Brain pericyte (primary cell): ENCODE data around the gene TBC1D5.

ENCODE experiments used
- DNase-seq: peaks from one replicate; pipeline ENCODE4 v3.0.0-alpha.2; 2012; ENCODE audit warnings: low read depth, low spot score

Gene TBC1D5

GRCh38 chr3:17179381-17180205 lies 562.8 kb downstream of the TBC1D5 start:
- no peak for DNase-seq

DNA sequence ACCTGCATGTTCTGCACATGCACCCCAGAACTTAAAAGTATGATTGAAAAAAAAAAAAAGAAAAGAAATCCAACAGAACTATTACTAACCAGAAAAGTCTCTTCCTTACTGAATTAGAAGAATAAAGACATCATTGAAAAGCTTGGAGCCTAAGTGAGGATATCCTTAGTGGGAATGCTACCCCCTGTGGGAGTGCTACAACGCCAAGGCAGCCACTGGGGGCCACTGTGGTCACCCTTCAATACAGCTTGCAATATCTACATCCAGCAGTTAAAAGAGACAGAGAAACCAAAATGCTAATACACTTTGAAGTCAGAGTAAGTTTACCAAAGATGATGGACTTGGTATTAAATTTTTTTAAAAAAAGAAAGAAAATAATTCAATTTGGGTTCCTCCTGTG lies 565.7 kb downstream of the TBC1D5 start:
- DNase-seq, result no peak

- no peak for DNase-seq
Measured at GRCh38 chr3:17175187-17175807, 567.1 kb downstream of the TBC1D5 start.

DNA sequence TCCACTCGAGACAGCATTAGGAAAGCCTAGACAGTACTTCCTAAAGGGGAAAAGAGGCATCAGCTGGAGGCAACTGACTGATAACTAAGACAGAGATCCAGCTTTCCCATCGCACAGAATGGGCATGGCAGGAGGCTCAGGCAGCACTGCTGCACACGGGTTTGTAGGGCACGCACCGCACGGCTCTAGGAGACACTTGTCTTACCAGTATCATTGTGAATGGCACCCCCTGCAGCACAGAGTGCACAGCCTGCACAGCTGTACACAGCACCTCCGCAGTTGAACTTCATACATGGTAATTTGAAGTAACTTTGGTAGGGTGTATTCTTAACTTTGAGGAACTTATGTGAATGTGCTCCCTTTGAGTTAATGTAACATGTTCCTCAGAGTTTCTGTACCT lies 576.1 kb downstream of the TBC1D5 start:
- no peak for DNase-seq

- DNase-seq, result no peak
Measured at GRCh38 chr3:17162116-17162515, 580.3 kb downstream of the TBC1D5 start.

DNA sequence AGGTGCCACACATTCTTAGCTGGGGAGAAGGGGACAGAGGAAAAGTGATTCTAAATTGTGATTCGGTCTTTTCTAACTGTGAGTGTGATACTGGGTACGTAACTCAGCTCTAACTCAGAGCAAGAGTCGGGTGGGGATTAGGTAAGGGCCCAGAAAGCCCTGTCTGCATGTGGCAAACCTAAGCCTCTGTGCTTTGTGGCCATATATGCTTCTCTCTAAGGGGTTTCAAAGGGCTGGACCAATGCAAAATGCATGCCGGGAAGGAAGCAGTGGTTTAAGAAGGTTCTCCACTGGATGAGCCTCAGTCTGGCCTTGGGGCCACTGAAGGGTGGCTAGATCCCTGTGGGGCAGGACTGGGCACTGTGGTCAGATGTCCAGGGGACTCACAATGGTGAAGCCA lies 581.8 kb downstream of the TBC1D5 start:
- DNase-seq, result no peak

DNA sequence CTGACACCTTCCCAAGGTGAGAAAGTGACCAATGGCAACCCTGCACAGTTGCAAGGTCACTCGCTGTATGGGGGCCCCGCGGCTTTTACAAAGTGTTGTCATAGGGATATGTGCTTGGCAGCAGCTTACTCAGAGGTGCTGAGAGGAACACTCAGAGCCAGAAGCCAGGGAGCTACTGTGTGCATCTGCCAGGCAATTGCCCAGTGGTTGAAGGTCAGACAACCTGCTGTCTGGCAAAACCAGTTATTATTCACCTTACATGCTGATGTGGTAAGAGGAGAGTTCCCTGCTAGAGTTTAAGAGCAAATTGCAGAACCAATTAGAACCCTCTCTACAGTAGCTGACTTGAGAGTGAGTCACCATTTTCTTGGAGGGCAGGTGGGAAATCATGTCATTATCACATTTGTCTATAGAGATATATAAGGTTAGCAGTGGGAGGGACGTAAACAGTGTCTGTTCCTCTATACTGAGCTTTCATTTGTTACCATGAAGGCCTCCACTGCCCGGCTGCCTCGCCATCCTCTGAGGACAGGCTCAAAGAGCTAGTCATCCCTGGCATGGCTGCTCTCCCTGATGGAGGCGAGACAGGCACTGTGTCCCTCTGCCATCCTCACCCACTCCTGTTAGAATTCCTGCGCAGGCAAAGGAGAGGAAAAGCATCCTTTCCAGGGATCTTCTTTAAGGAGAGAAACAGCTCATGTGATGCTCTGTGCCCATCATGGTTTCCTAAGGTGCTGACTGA lies 583.3 kb downstream of the TBC1D5 start:
- no peak for DNase-seq

GRCh38 chr3:17157713-17158112 lies 584.7 kb downstream of the TBC1D5 start:
- peak; percentile 80 for DNase-seq

DNA sequence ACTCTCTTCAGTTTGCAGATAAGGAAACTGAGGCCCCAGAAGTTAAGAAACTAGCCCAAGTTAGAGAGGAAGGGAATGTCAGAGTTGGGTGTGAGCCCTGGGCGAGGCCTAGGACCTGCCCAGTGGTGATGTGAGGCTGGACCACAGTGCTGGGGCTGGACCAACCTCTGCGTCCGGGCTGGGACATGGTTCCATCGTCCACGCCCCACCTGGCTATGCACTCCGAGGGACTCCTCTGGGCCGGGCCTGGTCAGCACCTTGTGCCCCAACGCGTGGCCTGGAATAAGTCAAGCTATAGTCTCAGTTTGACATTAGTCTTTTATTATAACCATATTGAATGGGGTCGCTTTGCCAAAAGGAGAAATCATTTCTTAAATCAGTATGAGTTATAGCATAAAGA lies 585.6 kb downstream of the TBC1D5 start:
- no peak for DNase-seq

GRCh38 chr3:17155951-17156350 lies 586.5 kb downstream of the TBC1D5 start:
- DNase-seq, result no peak

DNA sequence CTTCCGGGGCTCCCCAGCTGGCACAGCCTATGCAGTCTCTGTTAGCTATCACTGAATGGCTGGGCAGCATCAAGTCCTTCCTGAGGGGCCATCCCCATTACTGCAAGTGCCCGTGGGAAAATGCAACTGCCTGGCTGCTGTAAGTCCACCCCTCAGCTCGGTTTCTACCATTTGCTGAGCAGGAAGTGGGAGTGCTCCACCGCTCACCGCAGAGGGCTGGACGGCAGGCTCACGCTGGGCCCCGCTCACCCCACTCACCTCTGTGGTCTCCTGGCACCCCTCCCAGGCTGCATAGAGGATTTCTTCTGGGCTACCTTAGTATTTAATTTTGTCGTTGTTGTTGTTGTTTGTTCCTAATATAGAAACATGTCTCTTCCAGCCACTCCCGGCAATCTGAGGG lies 587.5 kb downstream of the TBC1D5 start:
- DNase-seq, result no peak

DNA sequence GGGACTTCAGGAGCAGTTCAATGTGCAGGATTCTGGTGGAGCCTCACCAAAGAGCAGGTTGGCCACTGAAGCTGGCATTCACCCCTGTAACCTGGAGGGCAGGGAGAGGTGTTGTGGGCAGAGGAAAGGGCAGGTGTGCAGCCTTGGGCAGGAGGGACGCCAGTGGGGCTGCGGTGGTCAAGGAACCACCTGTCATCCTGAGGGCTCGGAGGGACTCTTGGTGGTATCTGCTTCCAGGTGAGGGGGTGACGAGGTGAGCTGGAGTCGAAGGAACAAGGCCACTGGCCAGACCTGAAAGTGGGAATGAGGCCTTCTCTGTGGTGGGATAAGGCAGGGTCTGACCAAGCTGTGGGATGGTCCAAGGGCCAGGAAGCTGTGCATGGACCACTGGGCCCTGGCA lies 588.2 kb downstream of the TBC1D5 start:
- DNase-seq, result no peak

- DNase-seq, result no peak
Measured at GRCh38 chr3:17153209-17153608, 589.2 kb downstream of the TBC1D5 start.

DNA sequence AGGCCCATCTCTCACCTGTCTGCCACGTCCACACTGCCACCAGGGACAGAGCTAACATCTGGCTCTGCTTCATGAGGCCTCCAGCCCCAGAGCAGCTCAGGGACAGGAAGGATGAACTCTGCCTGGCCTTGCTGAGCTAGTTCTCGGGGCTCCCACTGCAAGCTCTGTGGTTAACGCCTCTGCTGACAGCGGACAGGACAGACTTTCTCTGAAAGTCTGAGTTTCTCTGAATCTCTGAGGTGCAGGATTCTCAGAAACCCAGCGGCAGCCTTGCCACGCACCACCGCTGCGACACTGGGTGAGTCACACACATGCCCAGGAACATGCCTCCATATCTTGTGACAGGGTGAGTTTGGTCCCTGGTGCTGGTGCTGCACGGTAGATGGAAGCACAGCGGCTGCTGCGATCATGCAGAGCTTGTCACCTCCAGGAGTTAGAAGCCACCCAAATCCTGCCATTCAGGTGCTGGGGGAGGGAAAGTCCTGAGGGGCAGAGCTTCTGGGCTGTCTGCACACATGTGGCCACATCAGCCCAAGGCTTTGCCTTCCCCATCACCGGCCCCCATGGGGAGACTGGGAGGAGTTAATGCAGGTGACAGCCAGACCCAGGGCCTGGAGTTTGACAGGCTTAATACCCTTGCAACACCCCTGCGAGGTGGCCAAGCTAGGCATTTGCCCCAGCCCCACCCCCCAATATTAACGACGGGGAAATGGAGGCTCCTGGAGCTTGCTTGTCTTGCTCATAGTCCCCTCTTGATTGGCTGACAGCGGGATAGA lies 590.6 kb downstream of the TBC1D5 start:
- no peak for DNase-seq

DNA sequence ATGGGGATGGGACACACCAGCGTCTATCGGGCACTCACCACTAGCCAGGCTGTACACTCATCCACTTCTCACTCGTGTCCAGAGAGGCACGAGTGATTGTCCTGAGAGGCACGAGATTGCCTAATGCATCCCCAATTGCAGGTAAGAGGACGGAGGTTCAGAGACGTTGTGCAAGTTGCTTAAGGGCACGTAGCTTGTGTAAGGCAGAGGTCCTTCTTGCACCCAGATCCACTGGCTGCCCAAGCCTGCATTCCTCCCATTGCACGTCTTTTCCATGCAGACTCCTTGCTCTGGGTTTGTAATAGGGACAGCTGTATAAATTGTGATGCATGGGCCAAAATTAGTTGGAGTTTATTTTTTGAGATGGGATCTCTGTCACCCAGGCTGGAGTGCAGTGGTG lies 593.4 kb downstream of the TBC1D5 start:
- no peak for DNase-seq

DNA sequence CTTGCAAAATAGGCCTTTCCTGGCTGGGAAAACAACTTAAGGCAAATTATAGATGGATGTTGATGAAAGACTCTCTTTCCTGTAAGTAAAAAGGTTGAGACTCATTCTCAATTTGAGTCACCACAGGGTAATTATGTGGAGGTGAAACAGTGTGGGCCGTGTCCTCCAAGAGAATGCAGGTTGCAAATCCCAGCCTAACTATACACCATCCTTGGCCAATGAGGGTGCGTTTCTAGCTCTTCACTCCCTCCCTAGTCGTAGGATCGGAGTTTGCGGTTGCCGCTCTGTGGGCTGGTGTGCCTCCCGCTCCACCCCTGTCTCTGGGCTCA lies 597.8 kb downstream of the TBC1D5 start:
- no peak for DNase-seq

- DNase-seq, result no peak
Measured at GRCh38 chr3:17143893-17144664, 598.4 kb downstream of the TBC1D5 start.

DNA sequence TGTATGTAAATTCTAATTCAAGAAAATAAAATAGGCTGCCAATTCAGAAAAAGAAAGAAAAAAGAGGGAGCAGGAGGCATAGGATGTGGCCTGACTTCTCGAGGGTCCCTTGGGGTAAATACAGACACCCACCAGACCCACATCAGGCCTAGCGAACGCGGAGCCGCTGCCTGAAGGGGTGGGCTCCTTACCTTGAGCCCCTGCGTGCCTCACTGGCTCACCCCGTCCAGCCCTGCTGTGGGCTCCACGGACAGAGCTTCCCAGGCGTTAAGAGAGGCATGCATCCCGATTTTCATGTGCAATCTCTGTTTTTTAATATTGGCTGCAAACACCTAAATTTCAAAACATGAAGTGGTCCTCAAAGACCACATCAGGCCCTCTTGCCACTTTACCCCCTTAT lies 599.9 kb downstream of the TBC1D5 start:
- DNase-seq, result no peak

DNA sequence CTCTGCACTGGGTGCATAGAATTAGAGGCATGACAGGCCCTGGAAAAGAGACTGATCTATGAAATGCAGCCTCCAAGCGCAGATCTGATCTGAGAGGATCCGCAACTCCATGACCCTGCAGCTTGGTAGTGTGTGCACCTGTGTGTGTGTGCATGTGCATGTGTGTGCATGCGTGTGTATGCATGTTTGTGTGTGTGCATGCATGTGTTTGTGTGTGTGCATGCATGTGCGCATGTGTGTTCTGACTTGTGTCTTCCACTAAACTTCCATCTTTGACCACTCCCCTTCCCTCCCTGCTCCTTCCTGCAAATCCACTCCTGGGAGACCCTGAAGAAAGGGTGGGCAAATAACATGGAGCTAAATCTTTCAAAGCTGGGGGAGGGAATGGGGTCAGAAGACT lies 600.7 kb downstream of the TBC1D5 start:
- DNase-seq, result no peak

DNA sequence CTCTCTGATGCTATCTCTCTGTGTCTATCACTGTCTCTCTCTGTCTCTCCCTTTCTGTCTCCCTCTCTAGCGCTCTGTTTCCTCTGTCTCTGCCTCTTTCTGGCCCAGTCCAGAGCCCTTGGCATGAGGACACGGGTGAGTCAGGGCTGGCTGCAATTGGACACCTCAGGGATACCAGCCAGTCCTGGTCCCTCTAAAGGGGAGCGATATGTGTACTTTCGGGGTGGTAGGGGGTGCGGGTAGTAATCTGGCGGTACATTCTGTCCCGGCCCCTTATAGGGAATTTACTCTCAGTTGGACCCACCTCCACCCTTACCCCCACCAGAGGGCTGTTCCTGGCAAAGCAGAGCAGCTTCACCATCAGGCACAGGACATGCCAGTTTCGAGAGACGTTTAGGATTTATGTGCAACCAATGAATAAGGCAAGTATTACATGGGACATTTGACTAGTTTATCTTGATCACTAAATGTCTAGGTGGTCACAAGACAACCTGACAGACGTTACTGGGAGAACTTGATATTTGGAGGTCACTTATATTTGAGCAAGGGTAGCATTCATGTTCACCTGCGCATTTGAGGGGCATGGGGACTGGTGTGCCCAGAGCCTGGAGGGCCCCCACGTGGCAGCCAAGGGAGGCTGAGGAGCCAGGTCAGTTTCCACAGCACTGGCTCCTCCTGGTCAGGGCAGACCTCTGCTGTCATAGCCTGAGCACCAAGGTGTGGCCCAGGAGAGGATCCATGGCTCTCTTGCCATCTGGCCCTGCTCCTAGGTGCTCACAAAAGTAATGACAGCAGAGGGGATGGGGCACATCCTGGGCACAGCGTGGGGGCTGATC lies 601.5 kb downstream of the TBC1D5 start:
- no peak for DNase-seq
